Activated CD4-positive, alpha-beta T cell treated with anti-CD3 and anti-CD28 coated beads, Interleukin-2, amount 50 U/mL, for 48 hours (primary cell): ENCODE data around the gene TRPT1.

ENCODE experiments used
- DNase-seq, 2 experiments: peaks; one replicate each; pipeline ENCODE4 v3.0.0-alpha.2; 2020

The TRPT1 gene, protein sequence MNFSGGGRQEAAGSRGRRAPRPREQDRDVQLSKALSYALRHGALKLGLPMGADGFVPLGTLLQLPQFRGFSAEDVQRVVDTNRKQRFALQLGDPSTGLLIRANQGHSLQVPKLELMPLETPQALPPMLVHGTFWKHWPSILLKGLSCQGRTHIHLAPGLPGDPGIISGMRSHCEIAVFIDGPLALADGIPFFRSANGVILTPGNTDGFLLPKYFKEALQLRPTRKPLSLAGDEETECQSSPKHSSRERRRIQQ

DNA sequence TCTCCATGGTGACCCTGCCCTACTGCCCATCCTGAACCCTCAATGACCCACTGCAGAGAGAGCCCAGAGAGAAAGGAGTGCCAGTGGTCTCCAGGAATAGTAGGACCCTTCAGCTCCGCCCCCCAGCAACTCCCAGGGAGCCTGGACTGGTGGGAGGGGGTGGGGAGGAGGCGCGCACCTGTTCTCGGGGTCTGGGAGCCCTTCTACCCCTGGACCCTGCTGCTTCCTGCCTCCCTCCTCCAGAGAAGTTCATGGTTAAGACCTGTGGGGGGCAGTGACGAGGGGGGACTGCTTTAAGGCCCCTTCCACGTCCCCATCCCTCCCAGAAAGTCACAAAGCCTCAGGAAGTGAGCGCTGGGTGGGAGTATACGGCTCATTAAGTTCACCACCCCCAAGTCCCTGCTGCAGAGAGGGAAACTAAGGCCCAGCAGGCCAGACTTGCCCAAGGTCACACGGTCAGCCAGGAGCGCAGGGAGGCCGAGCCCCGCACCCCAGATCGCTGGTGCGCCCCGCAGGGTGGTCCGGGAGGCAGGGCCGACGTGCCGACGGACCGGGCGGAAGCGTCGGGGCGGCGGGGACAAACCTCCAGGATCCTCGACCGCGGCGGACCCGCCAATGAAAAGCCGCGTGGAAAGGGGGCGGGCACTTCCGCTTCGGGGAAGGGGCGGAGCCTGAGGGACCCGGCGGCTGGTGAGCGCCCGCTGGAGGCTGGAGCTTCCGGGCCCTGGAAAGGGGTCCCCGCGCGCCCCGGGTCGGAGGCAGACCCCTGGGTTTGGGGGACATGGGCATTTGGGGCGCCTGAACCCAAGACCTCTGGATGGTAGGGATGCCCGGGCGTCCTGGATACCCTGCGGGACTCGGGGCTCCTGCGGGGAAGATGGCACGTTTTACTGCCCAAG is at the start of gene TRPT1, which contains the start of gene NUDT22:
TRPT1 (minus strand) TSS at position 579 of the 899 bp plus-strand sequence; CDS start at position 253, 326 bp downstream.
NUDT22 (plus strand) TSS at position 667 of the 899 bp plus-strand sequence. CDS start 379 bp downstream, outside the sequence.
- peak; percentile 96 for DNase-seq

DNA sequence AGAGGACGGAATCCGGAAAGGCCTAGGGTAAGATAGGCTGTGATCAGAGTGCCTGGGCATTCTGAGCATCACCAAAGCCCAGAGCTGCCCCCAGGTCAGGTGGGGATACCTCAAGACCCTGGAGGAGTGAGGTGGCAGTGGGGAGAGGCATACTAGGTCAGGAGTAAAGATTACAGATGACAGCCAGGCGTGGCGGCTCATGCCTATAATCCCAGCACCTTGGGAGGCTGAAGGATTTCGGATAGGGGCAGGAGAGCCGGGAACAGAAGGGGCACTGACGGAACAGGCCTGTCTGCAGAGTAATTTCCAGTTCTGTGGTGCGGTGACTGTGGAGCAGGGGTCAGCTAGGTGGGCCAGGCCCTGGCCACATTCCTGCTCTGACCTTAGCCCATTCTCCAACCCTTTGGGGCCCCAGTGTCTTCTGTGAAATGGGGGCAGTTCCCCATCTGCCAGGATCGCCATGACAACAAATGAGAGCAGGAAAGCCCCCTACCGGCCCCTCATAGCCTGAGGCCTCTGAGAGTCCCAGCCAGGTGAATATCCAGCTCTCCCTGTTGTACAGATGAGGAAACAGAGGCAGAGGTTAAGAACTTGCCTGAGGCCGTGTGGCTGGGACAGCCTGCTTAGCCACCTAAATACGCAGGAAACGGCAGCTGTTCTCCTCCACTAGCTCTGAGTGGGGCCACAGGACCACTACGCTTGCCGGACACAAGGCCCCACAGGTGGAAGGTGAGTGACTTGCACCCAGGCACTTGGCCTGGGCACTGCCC is 49.2 kb upstream of the TRPT1 start:
- DNase-seq, result no peak

DNA sequence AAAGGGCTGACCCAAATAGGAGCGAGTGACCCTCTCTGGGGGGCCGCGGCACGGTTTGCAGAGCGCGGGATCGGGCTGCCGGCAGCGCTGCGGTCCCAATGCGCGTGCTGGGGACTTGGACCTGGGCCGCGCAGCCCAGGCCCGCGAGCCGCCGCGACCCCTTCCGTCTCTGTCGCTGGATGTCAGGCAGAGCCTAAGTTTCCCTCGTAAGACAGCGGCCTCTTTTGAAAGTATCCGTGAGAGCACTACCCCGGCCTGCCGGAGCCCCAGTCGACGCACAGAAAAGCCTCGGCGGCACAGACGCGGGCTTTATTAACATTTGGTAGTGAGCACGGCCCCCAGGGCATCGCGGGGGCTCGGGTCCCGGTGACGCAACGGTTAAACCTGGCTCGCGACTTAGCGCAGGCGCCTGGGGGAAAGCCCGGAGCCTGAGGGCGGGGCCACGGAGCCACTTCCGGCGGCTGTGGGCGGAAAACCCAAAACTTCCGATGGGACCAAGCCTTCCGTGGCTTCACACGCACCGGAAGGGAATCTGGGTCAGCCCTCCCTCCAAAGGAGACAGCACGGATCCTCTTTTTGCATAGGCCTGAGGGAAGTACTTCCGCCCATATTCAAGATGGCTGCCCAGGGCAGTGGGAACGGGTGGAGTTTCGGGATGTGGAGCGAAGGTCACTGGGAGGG is 43.7 kb upstream of the TRPT1 start:
- peak; percentile 98 to 99 for DNase-seq

DNA sequence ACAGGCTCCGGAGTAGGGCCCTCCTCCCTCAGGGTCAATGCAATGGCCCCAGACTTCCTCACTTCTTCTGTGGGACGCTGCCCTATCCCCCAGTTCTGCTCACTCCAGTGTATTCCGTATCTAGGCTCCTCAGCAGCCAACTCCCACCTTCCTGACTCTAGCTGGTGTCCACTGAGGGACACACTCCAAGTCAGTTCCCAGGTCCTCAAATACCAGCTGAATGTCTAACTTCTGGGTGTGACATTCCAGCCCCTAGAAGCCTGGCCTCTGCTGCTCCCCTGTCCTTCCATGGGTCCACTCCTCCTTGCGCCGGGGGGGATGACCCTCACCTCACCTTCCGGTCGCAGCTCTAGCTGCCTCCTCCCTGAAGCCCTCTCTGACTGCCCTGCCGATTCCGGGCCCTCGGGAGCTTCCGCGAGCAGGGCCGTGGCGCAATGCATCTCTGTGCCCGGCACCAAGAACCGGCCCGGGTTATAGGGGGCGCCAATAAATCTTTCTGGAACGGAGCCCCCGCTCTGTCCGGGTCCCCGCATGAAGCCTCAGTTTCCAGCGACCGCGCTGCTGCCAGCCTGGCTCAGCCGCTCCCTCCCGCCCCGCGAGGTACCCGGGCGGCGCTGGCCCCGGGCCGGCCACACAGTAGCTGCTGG is 43.0 kb upstream of the TRPT1 start:
- DNase-seq, result peak; percentile 56 to 60

DNA sequence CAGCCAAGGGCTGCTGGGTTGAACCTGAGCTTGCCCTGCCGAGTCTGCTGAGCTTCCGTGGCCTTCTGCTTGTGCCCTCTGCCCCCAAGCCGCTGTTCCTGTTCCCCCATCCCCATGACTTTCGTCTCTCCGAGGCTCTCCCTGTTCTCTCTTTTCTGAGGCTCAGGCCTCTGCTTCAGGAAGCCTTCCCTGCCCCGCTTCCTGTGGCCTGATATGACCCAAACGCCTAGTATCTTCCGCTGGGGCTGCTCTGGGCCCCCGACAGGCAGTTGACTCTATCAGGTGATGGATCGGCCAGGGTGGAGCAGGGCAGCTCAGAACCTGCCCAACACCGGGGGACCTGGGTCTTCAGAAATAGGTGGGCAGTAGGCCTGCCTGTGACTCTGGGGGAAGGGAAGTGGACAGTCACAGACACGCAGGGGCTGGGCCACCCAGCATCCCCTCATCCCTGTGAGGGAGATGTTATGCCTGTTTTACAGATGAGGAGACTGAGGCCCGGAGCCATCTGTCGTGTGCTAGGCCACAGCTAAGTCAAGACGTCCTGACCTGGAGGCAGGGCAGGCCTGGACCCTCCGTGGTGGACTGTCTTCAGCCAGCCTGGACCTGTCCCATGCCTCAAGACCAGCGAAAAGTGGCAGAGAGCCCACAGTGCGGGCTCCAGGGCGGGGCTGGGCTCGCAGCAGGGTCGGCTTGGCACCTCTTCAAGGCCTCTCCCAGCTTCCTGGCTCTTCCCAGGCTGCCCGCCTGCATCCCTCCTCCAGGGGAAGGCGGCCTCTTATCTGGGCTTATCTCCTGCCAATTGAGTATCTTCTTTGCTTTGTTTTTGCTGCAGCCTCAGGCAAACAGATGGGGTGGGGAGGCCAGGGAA is 42.3 kb upstream of the TRPT1 start:
- peak in 1 of 2 experiments; percentile 11 for DNase-seq

DNA sequence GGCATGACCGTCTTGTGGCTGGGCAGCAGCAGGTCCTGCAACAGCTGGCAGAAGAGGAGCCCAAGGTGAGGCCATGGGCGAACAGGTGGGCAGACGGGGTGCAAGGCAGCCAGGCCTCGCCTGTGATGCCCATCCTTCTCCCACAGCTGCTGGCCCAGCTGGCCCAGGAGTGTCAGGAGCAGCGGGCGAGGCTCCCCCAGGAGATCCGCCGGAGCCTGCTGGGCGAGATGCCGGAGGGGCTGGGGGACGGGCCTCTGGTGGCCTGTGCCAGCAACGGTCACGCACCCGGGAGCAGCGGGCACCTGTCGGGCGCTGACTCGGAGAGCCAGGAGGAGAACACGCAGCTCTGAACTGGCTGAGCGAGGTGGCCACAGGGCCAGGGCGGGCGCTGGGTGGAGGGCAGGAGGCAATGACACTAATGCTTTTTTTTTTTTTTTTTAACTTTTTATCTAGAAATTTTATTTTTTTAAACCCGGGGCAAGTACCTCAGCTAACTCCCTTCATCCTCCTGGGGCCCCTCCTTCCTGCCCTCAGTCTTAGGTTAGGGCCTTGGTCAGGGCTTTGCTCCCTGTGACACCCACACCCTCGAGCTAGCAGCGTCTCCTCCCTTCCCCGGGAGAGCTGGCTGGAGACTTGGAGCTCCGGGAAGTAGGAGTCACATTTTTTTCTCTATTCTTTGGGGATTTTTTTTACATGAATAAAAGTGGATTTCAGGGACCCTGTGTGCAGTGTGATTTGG is 41.4 kb upstream of the TRPT1 start:
- no peak for DNase-seq

DNA sequence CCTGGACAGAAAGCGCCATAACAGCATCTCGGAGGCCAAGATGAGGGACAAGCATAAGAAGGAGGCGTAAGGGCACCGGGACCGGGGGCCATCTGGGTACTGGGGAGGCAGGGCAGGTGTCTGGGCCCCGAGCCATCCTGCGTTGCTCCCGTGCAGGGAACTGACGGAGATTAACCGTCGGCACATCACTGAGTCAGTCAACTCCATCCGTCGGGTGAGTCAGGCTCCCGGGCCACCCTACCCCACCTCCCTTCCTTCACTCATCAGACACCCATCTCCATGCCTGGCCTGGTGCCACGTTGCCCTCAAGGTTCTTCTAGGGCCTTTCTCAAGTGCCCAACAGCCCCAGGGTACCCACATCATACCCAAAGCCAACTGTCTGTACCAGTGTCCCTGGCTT is 40.4 kb upstream of the TRPT1 start:
- DNase-seq, result no peak

DNA sequence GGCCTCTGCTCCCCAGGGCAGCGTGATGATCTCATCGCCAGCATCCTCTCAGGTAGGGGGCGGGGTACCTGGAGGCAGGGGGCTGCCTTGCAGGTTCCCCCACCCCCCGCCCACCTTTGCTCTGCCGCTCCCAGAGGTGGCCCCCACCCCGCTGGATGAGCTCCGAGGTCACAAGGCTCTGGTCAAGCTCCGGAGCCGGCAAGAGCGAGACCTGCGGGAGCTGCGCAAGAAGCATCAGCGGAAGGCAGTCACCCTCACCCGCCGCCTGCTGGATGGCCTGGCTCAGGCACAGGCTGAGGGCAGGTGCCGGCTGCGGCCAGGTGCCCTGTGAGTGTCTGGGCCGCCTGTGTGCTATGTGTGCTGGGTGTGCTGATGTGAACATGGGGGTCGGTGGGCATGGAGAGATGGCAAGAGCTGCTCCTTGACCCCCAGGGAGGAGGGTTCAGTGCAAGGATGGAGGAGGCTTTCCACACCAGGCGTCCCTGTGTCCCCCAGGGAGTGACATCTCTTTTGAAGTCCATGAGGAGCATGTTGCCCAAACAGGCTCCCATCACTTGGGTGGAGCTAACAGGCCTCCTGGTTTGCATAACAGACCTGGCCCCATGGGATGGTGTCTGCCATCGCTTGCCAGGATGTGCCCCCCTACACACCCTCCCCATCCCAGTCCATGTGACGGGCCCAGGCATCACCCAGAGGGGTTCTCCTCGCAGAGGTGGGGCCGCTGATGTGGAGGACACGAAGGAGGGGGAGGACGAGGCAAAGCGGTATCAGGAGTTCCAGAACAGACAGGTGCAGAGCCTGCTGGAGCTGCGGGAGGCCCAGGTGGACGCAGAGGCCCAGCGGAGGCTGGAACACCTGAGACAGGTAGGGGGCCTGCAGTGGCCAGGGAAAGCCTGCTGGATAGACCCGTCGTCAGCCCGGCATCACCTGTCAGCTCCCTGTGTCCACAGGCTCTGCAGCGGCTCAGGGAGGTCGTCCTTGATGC is 39.5 kb upstream of the TRPT1 start:
- no peak for DNase-seq

DNA sequence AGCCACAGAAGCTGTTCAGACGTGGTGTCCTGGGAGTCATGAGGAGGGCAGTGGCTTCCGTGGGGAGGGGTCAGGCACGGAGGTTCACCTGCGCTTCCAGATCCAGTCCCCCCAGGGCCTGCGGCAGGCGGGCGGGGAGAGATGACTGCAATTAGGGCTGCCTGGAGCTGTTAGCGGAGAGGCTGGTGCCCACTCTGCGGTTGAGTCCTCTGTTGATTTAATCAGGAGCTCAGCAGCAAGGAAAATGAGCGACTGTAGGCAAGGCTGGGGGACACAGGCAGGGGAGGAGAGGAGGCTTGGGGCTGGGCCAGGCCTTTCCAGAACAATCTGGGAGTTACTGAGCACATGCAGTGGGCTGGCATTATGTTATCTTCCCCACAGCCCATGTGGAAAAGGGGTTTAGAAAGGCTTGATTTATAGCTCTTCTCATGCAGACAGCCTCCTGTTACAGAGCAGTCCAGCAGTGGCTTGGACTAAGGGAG is 38.4 kb upstream of the TRPT1 start:
- DNase-seq, result no peak

DNA sequence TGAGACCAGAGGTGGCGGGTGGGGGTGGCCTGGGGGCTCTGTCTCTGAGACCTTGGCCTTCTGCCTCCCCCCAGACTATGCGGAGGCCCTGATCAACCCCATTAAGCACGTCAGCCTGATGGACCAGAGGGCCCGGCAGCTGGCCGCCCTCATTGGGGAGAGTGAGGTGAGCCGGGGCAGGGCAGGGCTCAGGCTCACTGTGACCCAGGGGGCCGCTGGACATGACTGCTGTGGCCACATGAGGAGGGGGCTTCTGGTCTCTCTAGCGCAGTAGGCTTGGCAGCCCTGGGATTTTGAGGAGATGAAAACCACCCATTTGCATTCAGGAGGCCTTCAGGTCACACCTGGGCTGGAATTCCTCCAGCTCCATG is 37.9 kb upstream of the TRPT1 start:
- no peak for DNase-seq

DNA sequence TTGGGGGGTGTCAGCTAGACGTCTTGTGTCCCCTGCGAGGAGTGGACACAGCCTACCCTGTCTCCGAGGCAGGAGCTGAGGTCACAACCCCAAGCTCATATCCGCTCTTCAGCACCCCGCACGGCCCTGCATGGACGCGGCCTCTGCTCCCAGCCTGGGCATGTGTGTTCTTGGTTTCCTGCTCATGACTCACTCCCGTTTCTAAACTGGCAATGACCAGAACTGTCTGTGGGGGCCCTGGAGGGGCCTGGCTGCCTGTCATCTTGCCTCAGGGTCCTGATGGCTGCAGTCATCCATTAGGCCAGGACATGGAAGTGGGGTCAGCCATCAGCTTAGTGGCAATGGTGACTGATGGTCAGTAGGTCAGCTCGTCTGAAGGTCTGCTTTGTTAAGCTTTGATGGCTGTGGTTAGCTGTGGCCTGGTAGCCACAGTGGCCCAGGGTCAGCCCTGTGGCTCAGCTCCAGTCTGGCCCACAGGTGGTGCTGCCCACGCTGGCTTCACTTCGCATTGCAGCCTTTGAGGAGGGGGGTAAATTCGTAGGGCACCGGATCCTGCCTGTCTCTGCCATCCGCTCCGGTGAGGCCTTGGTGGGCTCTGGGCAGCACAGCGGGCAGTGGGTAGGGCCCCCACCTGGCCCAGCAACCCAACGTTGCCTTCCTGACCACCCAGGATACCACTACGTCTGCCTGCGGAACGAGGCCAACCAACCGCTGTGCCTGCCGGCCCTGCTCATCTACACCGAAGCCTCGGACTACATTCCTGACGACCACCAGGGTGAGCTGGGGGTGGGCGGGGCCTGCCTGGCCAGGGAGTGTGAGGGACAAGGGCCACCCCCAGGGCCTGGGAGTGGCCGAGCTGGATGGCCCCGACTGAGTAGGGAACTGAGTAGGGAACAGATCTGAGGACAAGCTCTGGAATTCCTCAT is 37.3 kb upstream of the TRPT1 start:
- DNase-seq, result no peak

DNA sequence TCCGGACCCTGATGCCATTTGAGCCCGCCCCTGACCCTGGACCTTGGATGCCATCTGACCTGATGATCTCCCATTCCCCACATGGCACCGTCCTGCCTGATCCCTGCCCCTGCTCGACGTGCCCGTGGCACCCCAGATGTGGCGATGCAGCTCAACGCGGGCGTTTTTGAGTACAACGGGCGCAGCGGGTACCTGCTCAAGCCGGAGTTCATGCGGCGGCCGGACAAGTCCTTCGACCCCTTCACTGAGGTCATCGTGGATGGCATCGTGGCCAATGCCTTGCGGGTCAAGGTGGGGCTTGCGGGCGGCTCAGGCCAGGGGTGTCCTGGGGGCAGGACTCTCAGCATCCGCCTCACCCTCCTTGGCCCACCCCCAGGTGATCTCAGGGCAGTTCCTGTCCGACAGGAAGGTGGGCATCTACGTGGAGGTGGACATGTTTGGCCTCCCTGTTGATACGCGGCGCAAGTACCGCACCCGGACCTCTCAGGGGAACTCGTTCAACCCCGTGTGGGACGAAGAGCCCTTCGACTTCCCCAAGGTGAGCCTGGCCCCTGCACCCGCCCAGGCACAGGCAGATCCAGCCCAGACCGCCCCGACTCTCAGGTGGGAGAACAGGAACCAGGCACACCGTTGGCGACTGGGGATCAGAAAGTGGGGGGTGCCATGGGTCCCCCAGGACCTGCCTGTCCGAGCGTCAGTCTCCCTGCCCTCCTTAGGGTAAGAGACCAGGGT is 36.5 kb upstream of the TRPT1 start:
- DNase-seq, result no peak

DNA sequence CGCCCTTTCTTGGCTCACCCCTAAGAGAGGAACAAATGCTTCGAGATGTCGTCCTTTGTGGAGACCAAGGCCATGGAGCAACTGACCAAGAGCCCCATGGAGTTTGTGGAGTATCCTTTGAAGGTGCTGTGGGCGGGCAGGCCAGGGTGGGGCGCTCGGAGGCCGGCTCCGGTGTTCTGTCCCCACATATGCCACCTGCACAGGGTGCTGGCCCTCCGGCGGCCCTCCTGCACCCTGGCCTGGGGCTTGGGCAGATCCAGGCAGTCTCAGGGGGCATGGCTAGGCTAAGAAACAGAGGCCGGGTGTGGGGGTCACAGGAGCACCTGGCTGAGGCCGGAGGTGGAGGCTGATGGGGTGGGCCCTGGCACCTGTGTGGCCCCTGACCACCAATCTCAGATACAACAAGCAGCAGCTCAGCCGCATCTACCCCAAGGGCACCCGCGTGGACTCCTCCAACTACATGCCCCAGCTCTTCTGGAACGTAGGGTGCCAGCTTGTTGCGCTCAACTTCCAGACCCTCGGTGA is 35.6 kb upstream of the TRPT1 start:
- no peak for DNase-seq

DNA sequence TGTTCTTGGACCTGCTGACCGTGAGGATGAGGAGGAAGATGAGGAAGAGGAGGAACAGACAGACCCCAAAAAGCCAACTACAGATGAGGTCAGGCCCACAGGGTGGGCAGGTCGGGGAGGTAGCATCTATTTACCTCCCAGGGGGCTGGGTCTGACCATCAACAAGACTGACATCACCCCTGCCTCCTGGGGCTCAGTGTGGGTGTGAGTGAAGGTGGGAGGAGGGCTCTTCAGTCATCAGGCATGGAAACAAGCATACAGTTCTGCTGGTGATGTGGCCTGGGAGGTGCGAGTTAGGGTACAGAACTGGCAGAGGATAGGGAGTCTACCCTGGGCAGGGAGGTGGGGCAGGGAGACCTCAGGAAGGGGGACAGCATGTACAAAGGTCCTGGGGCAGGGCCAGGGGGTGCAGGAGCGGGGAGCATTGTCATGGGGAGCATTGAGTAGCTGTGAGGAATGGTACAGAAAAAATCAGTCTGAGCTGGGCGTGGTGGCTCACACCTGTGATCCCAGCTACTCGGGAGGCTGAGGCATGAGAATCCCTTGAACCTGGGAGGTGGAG is 34.2 kb upstream of the TRPT1 start:
- DNase-seq, result no peak

DNA sequence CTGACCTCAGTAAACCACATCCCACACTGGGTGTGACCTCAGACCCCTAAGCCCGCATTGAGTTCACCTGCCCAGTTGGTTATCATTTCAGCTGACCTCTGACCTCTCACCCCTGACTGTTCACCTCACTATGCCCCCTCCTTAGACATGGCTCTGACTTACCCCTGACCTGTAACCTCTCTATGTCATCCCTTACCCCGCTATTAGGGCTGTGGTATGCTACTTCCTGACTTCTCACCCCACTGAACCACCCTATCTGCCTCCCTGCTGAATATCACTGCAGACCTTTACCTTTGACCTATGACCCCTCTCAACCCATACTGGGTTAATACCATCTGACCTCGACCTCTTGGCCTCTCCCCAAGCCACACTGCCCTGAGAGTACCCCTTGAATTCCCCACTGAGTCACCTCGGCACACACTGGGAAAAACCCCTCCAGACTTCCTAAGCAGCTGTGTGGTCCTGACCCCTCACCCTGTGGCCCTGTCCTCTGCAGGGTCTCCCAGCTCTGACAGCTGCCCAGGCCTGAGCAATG is 33.6 kb upstream of the TRPT1 start:
- DNase-seq, result no peak

DNA sequence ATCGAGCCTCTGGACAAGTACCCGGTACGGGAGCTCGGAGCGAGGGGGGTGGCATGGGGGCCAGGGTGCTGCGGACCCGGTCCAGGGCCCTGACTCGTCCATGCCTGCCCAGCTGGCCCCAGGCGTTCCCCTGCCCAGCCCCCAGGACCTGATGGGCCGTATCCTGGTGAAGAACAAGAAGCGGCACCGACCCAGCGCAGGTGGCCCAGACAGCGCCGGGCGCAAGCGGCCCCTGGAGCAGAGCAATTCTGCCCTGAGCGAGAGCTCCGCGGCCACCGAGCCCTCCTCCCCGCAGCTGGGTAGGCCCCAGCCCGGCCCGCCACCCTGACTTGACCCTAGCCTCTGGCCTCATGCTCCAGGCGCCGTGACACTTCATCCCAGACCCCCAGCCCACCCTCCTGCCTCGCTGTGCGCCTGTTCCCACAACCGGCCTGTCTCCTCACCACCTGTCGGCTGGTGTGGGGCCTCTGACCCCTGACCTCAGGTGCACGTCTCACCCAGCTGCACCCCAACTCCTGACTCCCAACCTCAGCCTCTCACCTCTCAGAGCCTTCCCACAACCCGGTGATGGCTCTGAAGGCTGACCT is 33.1 kb upstream of the TRPT1 start:
- no peak for DNase-seq
